HG03135 (cell line): Measurements from ENCODE around the gene LIN7A.
A peak's percentile ranks its signal among the peaks of the same experiment; 100 is the strongest.

Source experiments
- ATAC-seq: cut with Tn5 transposase; IDR thresholded peaks from one replicate; pipeline ENCODE4 v1.9.1; 2021; ENCODE audit warnings: mild to moderate bottlenecking, moderate library complexity; ENCODE audit not compliant: unreplicated experiment

Gene LIN7A

GRCh38 chr12:80937391-80938238 is at the start of gene LIN7A:
TSS of gene LIN7A (minus strand) at chr12:80937934. CDS start at chr12:80937722, 212 bp downstream.
- ATAC-seq: peak; percentile 4

- no peak for ATAC-seq
Measured at GRCh38 chr12:80986224-80986623, 48.5 kb upstream of the LIN7A start.

- ATAC-seq: no peak
Measured at GRCh38 chr12:80979816-80980215, 42.1 kb upstream of the LIN7A start.

- ATAC-seq: no peak
Measured at GRCh38 chr12:80979251-80979650, 41.5 kb upstream of the LIN7A start.

GRCh38 chr12:80977346-80977745 is 39.6 kb upstream of the LIN7A start:
- ATAC-seq: no peak

- no peak for ATAC-seq
Measured at GRCh38 chr12:80968326-80968725, 30.6 kb upstream of the LIN7A start.

GRCh38 chr12:80967565-80967964 is 29.8 kb upstream of the LIN7A start:
- no peak for ATAC-seq

- ATAC-seq: no peak
Measured at GRCh38 chr12:80966001-80966400, 28.3 kb upstream of the LIN7A start.

GRCh38 chr12:80958162-80958561 is 20.4 kb upstream of the LIN7A start:
- ATAC-seq: no peak

GRCh38 chr12:80954857-80955520 is 17.3 kb upstream of the LIN7A start:
- no peak for ATAC-seq

- no peak for ATAC-seq
Measured at GRCh38 chr12:80952443-80952842, 14.7 kb upstream of the LIN7A start.

GRCh38 chr12:80946591-80946990 is 8.9 kb upstream of the LIN7A start:
- no peak for ATAC-seq

- ATAC-seq: no peak
Measured at GRCh38 chr12:80943338-80943737, 5.6 kb upstream of the LIN7A start.

GRCh38 chr12:80941916-80942315 is 4.2 kb upstream of the LIN7A start:
- no peak for ATAC-seq

GRCh38 chr12:80939231-80939950 is 1.7 kb upstream of the LIN7A start:
- no peak for ATAC-seq

- ATAC-seq: no peak
Measured at GRCh38 chr12:80938397-80938796, 663 bp upstream of the LIN7A start.

GRCh38 chr12:80936642-80937390 is 918 bp downstream of the LIN7A start:
- ATAC-seq: peak; percentile 52

GRCh38 chr12:80936353-80936641 is 1.4 kb downstream of the LIN7A start:
- no peak for ATAC-seq

GRCh38 chr12:80935111-80935510 is 2.6 kb downstream of the LIN7A start:
- ATAC-seq: no peak

GRCh38 chr12:80925983-80926382 is 11.8 kb downstream of the LIN7A start:
- ATAC-seq: no peak

- no peak for ATAC-seq
Measured at GRCh38 chr12:80925237-80925636, 12.5 kb downstream of the LIN7A start.
